Panc1 (cell line): ENCODE results near the gene DLG2.

ENCODE experiments used
- CTCF ChIP-seq: fragments of 450-650 bp; IDR thresholded peaks from 2 replicates; pipeline ENCODE4 v1.5.1; 2017; ENCODE audit warnings: mild to moderate bottlenecking
- POLR2AphosphoS5 ChIP-seq: IDR thresholded peaks from 2 replicates; pipeline ENCODE4 v1.6.1; 2012; ENCODE audit warnings: mild to moderate bottlenecking, low read depth, low read length, moderate library complexity
- SIN3A ChIP-seq: IDR thresholded peaks from 2 replicates; pipeline ENCODE4 v1.6.1; 2012; ENCODE audit warnings: low read depth, mild to moderate bottlenecking, low read length, moderate library complexity, borderline replicate concordance; ENCODE audit not compliant: insufficient read depth
- TCF7L2 ChIP-seq: IDR thresholded peaks from 2 replicates; pipeline ENCODE4 v1.6.1; 2011; ENCODE audit warnings: mild to moderate bottlenecking, low read depth, low read length, inconsistent platforms
- TF ChIP-seq, protein P1 (sequence below), 2 experiments: IDR thresholded peaks; 2 replicates each; pipeline ENCODE4 v1.6.1; 2011 to 2012; ENCODE audit warnings: low read depth in 2 of 2, control low read depth in 1 of 2, low read length in 1 of 2, mild to moderate bottlenecking in 1 of 2, moderate library complexity in 1 of 2; ENCODE audit not compliant: insufficient read depth in 1 of 2

GRCh38 chr11:85052636-85053035 lies 574.5 kb downstream of the DLG2 start:
- no peak for TF ChIP-seq CTCF
- no peak for TF ChIP-seq SIN3A
- TF ChIP-seq POLR2AphosphoS5, result no peak
- TF ChIP-seq, protein P1, sequence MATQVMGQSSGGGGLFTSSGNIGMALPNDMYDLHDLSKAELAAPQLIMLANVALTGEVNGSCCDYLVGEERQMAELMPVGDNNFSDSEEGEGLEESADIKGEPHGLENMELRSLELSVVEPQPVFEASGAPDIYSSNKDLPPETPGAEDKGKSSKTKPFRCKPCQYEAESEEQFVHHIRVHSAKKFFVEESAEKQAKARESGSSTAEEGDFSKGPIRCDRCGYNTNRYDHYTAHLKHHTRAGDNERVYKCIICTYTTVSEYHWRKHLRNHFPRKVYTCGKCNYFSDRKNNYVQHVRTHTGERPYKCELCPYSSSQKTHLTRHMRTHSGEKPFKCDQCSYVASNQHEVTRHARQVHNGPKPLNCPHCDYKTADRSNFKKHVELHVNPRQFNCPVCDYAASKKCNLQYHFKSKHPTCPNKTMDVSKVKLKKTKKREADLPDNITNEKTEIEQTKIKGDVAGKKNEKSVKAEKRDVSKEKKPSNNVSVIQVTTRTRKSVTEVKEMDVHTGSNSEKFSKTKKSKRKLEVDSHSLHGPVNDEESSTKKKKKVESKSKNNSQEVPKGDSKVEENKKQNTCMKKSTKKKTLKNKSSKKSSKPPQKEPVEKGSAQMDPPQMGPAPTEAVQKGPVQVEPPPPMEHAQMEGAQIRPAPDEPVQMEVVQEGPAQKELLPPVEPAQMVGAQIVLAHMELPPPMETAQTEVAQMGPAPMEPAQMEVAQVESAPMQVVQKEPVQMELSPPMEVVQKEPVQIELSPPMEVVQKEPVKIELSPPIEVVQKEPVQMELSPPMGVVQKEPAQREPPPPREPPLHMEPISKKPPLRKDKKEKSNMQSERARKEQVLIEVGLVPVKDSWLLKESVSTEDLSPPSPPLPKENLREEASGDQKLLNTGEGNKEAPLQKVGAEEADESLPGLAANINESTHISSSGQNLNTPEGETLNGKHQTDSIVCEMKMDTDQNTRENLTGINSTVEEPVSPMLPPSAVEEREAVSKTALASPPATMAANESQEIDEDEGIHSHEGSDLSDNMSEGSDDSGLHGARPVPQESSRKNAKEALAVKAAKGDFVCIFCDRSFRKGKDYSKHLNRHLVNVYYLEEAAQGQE (IDR thresholded peaks at IDR 0.05; ENCODE audit: insufficient read depth in 1 of 2, low read depth in 2 of 2, low read length in 1 of 2), result no peak
- TF ChIP-seq TCF7L2, result no peak
